ENCODE measurements around the gene UBD. TPM values are rescaled to one million over a fixed set of nuclear protein-coding genes. Genes with fewer than 3 reads are reported as not detected.

The UBD gene
- total and polyA plus RNA-seq, 2 of the 13 experiments (the other 11 are each of a cell fraction or from before 2014, with no cell fraction given) = 13.9 to 172 TPM

GRCh38 chr6:29602564-29603361, 43.2 kb upstream of the UBD start (continued):
- TF ChIP-seq BCLAF1 (IDR thresholded peaks at IDR 0.05) (no peak), GPBP1L1 (CRISPR knock-in tag; IDR thresholded peaks at IDR 0.05) (no peak), TBP (CRISPR knock-in tag; IDR thresholded peaks at IDR 0.05) (no peak), ZKSCAN1 (IDR thresholded peaks at IDR 0.05; ENCODE audit: low read length) (no peak), MAFF (IDR thresholded peaks at IDR 0.05; ENCODE audit: low read depth, low read length) (peak; percentile 55), HCFC1 (IDR thresholded peaks at IDR 0.05; ENCODE audit: low read depth, low read length) (no peak), ADNP (CRISPR knock-in tag; IDR thresholded peaks at IDR 0.05) (no peak), NFE2L2 (IDR thresholded peaks at IDR 0.05; ENCODE audit: low read length) (peak; percentile 41; the same call in 1 of the 2 replicates), TBX2 (CRISPR knock-in tag; IDR thresholded peaks at IDR 0.05; ENCODE audit: borderline replicate concordance) (no peak), CCDC6 (CRISPR knock-in tag; IDR thresholded peaks at IDR 0.05) (no peak), HNRNPH1 (optimal IDR thresholded peaks at IDR 0.05; ENCODE audit: low read depth, low read length) (no peak), TAF1 (CRISPR knock-in tag; IDR thresholded peaks at IDR 0.05) (no peak), ZBTB42 (CRISPR knock-in tag; IDR thresholded peaks at IDR 0.05) (no peak), SMAD1 (CRISPR knock-in tag; IDR thresholded peaks at IDR 0.05; ENCODE audit: borderline replicate concordance, low read depth) (no peak), ZNF574 (CRISPR knock-in tag; IDR thresholded peaks at IDR 0.05) (no peak), ZNF607 (CRISPR knock-in tag; IDR thresholded peaks at IDR 0.05; ENCODE audit: borderline replicate concordance) (no peak), POLR2A (IDR thresholded peaks at IDR 0.05; ENCODE audit: insufficient read depth in 1 of 2, low read depth in 2 of 2, low read length in 2 of 2) (no peak), ARHGAP35 (CRISPR knock-in tag; IDR thresholded peaks at IDR 0.05; ENCODE audit: borderline replicate concordance) (no peak), ZSCAN29 (CRISPR knock-in tag; conservative IDR thresholded peaks at IDR 0.05) (no peak), STAG1 (CRISPR knock-in tag; IDR thresholded peaks at IDR 0.05) (peak; percentile 34), ZNF709 (CRISPR knock-in tag; IDR thresholded peaks at IDR 0.05) (no peak), CTCF (CRISPR knock-in tag; IDR thresholded peaks at IDR 0.05) (peak; percentile 47)

Measured in HepG2 (cell line).